Measurements from ENCODE around the gene CTDSPL2. TPM values are rescaled to one million over a fixed set of nuclear protein-coding genes. Genes with fewer than 3 reads are reported as not detected.
"Not testable (repeated sequence)": the region's sequence is repeated elsewhere in the genome, so short reads cannot be mapped to it uniquely, and the experiment has no call there.

CTDSPL2 gene
- total RNA-seq, 1 donor from 2014 or later: 85.7 TPM

DNA sequence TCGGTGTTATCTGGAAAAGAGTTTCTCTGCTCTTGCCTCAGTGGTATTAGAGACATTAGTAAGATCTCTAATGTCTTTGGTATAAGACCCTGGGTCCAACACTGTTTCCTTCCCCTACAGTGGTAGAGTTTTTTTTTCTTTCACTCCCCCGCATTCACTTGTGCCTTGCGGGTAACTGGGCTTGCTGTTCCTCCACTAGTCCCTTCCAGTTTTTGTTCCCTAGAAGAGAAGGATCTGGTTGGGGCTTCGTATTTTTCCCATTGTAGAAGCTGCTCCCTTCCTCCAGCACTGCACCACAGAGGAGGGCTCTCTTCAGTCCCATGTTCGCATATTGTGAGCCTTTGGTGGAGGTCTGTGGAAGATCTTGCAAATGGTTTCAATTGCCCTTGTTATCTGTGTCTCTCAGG lies 13.7 kb downstream of the CTDSPL2 start:
- Mint-ChIP-seq H3K4me1 (peaks cover 31% of the 10 kb centered on the region), H3K4me3 (no peak overlapping the region), H3K27me3 (ENCODE audit: low read depth) (no peaks in the 10 kb centered on the region), H3K27ac (ENCODE audit: unreplicated experiment) (no peak overlapping the region), H3K36me3 (ENCODE audit: low read depth) (peaks cover 13% of the 10 kb centered on the region), H3K9me3 (peaks cover 2% of the 10 kb centered on the region)
- DNase-seq (ENCODE audit: low read depth, low spot score): no peak
- TF ChIP-seq, protein P1, sequence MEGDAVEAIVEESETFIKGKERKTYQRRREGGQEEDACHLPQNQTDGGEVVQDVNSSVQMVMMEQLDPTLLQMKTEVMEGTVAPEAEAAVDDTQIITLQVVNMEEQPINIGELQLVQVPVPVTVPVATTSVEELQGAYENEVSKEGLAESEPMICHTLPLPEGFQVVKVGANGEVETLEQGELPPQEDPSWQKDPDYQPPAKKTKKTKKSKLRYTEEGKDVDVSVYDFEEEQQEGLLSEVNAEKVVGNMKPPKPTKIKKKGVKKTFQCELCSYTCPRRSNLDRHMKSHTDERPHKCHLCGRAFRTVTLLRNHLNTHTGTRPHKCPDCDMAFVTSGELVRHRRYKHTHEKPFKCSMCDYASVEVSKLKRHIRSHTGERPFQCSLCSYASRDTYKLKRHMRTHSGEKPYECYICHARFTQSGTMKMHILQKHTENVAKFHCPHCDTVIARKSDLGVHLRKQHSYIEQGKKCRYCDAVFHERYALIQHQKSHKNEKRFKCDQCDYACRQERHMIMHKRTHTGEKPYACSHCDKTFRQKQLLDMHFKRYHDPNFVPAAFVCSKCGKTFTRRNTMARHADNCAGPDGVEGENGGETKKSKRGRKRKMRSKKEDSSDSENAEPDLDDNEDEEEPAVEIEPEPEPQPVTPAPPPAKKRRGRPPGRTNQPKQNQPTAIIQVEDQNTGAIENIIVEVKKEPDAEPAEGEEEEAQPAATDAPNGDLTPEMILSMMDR (conservative IDR thresholded peaks at IDR 0.05): no peak

DNA sequence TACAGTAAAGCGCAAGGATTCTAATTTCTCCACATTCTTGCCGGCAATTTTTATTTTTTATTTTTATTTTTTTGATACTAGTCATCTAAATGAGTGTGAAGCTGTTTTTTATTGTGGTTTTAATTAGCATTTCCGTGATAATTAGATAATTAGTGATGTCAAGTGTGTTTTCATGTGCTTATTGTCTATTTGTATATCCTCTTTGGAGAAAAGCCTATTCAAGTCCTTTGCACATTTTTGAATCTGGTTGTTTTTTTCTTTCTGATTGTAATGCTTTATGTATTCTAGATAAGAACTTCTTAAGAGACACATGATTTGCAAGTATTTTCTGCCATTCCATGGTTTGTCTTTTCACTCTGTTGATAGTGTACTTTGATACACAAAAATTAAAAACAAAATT lies 16.1 kb downstream of the CTDSPL2 start:
- DNase-seq (ENCODE audit: low read depth, low spot score): no peak
- TF ChIP-seq, protein P1 (conservative IDR thresholded peaks at IDR 0.05): no peak
- no peaks in the 10 kb centered on the region for H3K27me3 Mint-ChIP-seq (ENCODE audit: low read depth)
- H3K4me1 Mint-ChIP-seq: peaks cover 17% of the 10 kb centered on the region
- no peak overlapping the region for H3K4me3 Mint-ChIP-seq
- H3K27ac Mint-ChIP-seq (ENCODE audit: unreplicated experiment): no peak overlapping the region
- H3K9me3 Mint-ChIP-seq: no peaks in the 10 kb centered on the region
- peaks cover 9% of the 10 kb centered on the region for H3K36me3 Mint-ChIP-seq (ENCODE audit: low read depth)

- no peaks in the 10 kb centered on the region for H3K27me3 Mint-ChIP-seq (ENCODE audit: low read depth)
- H3K4me1 Mint-ChIP-seq: no peaks in the 10 kb centered on the region
- no peak overlapping the region for H3K27ac Mint-ChIP-seq (ENCODE audit: unreplicated experiment)
- no peak for DNase-seq (ENCODE audit: low read depth, low spot score)
- H3K36me3 Mint-ChIP-seq (ENCODE audit: low read depth): peaks cover 14% of the 10 kb centered on the region
- H3K4me3 Mint-ChIP-seq: no peak overlapping the region
- TF ChIP-seq, protein P1 (conservative IDR thresholded peaks at IDR 0.05): no peak
- no peaks in the 10 kb centered on the region for H3K9me3 Mint-ChIP-seq
Observed at GRCh38 chr15:44447772-44448376, 20.4 kb downstream of the CTDSPL2 start.

DNA sequence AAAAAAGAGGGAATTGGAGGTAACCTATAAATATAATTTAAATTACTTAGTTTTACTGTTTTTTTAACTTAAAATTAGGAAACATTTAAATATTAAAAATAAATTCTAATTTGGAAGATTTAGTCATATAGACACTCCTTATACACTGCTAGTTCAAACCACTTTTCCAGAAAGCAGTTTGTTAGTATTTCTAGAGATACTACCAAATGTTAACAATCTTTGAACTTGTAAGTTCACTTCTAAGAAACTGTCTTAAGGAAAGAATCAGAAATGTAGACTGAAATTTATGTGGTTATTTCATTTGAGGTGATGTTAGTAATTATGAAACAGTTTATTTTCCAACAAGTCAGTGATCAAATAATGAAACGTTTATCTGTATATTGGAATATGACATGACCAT lies 22.7 kb downstream of the CTDSPL2 start:
- DNase-seq (ENCODE audit: low read depth, low spot score): no peak
- H3K27ac Mint-ChIP-seq (ENCODE audit: unreplicated experiment): no peak overlapping the region
- H3K27me3 Mint-ChIP-seq (ENCODE audit: low read depth): no peaks in the 10 kb centered on the region
- H3K4me1 Mint-ChIP-seq: no peaks in the 10 kb centered on the region
- TF ChIP-seq, protein P1 (conservative IDR thresholded peaks at IDR 0.05): no peak
- H3K9me3 Mint-ChIP-seq: no peaks in the 10 kb centered on the region
- H3K4me3 Mint-ChIP-seq: no peak overlapping the region
- H3K36me3 Mint-ChIP-seq (ENCODE audit: low read depth): peaks cover 13% of the 10 kb centered on the region

GRCh38 chr15:44453578-44454283 lies 26.3 kb downstream of the CTDSPL2 start:
- H3K27ac Mint-ChIP-seq (ENCODE audit: unreplicated experiment); DNase-seq (ENCODE audit: low read depth, low spot score); H3K27me3 Mint-ChIP-seq (ENCODE audit: low read depth); H3K4me3 Mint-ChIP-seq; H3K9me3 Mint-ChIP-seq; H3K4me1 Mint-ChIP-seq: not testable (repeated sequence)
- peaks cover 11% of the 10 kb centered on the region for H3K36me3 Mint-ChIP-seq (ENCODE audit: low read depth)

- no peak overlapping the region for H3K4me3 Mint-ChIP-seq
- no peaks in the 10 kb centered on the region for H3K27me3 Mint-ChIP-seq (ENCODE audit: low read depth)
- TF ChIP-seq, protein P1 (conservative IDR thresholded peaks at IDR 0.05): no peak
- H3K27ac Mint-ChIP-seq (ENCODE audit: unreplicated experiment): no peak overlapping the region
- no peak for DNase-seq (ENCODE audit: low read depth, low spot score)
- H3K36me3 Mint-ChIP-seq (ENCODE audit: low read depth): peaks cover 6% of the 10 kb centered on the region
- no peaks in the 10 kb centered on the region for H3K9me3 Mint-ChIP-seq
- H3K4me1 Mint-ChIP-seq: peaks cover 7% of the 10 kb centered on the region
Observed at GRCh38 chr15:44458429-44458828, 31.0 kb downstream of the CTDSPL2 start.

Data from neural crest cell (in vitro differentiated cells).